ENCODE results near the gene OR6C70. TPM values are rescaled to one million over a fixed set of nuclear protein-coding genes. Genes with fewer than 3 reads are reported as not detected.

The OR6C70 gene
- total RNA-seq, 2 donors from 2014 or later: not detected

DNA sequence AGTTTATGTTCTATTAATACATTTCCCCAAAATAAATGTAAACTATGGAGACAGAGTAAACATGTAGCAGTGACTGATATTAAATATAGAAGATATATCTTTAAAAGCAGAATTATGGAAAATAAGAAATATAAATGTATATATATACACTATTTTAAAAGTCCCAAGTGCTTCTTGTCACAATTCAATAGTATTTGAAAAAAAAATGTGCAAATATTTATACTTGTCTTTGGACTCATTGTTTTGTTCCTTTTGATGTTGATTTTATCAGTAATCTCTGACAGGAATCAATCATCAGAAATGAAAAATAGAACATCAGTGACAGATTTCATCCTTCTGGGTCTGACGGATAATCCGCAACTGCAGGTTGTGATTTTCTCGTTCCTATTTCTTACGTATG is 44.0 kb downstream of the OR6C70 start, which contains the start of gene OR6C76:
TSS of gene OR6C76 (plus strand) at position 301 of the 400 bp plus-strand sequence. CDS start at position 301, 0 bp downstream.
- intact Hi-C loops (cut with DNase I): no loop called here
- no peak for DNase-seq (ENCODE audit: low spot score)

DNA sequence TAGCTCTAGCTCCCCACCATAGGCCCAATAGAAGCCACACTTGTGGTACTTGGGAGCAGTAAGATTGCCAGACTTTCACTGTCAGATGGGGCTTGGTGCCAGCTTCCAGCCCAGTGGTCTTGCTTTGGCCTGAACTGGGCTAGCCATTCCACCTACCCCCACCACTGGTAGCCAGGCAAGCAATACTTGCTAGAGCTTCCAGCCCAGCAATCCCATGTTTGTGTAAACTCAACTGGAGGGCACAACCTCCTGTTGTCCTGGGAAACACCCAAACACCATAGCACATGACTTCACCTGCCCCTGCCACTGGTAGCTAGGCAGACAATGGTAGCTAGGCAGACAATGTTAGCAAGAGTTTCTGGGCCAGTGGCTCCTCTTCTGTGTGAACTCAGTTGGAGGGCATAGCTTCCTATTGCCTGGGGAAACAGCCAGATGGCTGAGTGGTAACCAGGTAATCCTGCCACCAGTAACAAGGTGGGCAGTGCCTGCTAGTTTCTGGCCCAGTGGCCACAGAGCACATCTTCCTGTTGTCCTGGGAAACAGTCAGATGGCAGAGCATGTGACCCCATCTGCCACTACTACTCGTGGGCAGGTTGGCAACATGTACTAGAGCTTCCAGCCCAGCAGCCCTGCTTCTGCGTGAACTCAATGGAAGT is 49.5 kb downstream of the OR6C70 start:
- intact Hi-C loops (cut with DNase I): no loop called here
- no peak for DNase-seq (ENCODE audit: low spot score)

Other genes with a start within 250 kb of the OR6C70 start
- not detected for gene OR10A7, start 249.1 kb downstream of the OR6C70 start, total RNA-seq
- gene OR6C74, start 225.5 kb downstream of the OR6C70 start, total RNA-seq: not detected
- not detected for gene OR6C6, start 173.6 kb downstream of the OR6C70 start, total RNA-seq
- gene OR6C1, start 155.8 kb downstream of the OR6C70 start, total RNA-seq: not detected
- not detected for gene OR6C3, start 139.4 kb downstream of the OR6C70 start, total RNA-seq
- not detected for gene OR6C75, start 107.2 kb downstream of the OR6C70 start, total RNA-seq
- gene OR6C65, start 69.6 kb downstream of the OR6C70 start, total RNA-seq: not detected
- not detected for gene OR6C76, start 43.9 kb downstream of the OR6C70 start, total RNA-seq
- not detected for gene OR6C2, start 26.1 kb downstream of the OR6C70 start, total RNA-seq
- not detected for gene OR6C68, start 22.2 kb upstream of the OR6C70 start, total RNA-seq
- gene OR6C4, start 79.5 kb upstream of the OR6C70 start, total RNA-seq: not detected
- gene OR2AP1, start 102.3 kb upstream of the OR6C70 start, total RNA-seq: not detected
- not detected for gene OR10P1, start 166.8 kb upstream of the OR6C70 start, total RNA-seq
- gene ITGA7, start 237.8 kb upstream of the OR6C70 start, total RNA-seq: 100 to 1,000 TPM; 497 to 570 TPM
- gene BLOC1S1, start 245.9 kb upstream of the OR6C70 start, total RNA-seq: 100 to 1,000 TPM; 115 to 118 TPM

Data from posterior vena cava (tissue), 2 donors.